ENCODE results near the gene IFNL2. TPM values are rescaled to one million over a fixed set of nuclear protein-coding genes. Genes with fewer than 3 reads are reported as not detected.

The IFNL2 gene
- total RNA-seq, 1 experiment from 2014 or later, result not detected

- BruUV-seq (replicated peaks), result no TSS peak
- H3K9me3 Mint-ChIP-seq (ENCODE audit: unreplicated experiment), result no peaks in the 10 kb centered on the region
- peaks cover 18% of the 10 kb centered on the region for H3K36me3 Mint-ChIP-seq (ENCODE audit: insufficient read depth, unreplicated experiment)
- no peak overlapping the region for H3K27ac Mint-ChIP-seq (ENCODE audit: unreplicated experiment)
- DNase-seq, result no peak
- CTCF ChIA-PET, result no interaction called here
- POLR2A ChIA-PET, result no interaction called here
- peaks cover 25% of the 10 kb centered on the region for H3K4me1 Mint-ChIP-seq (ENCODE audit: low read depth, unreplicated experiment)
- peaks cover 14% of the 10 kb centered on the region for H3K4me1 ChIP-seq
- H3K27me3 ChIP-seq (replicated peaks; ENCODE audit: control insufficient read depth, insufficient read depth, low read length), result no peaks in the 10 kb centered on the region
- no peaks in the 10 kb centered on the region for H3K27me3 Mint-ChIP-seq (ENCODE audit: insufficient read depth, unreplicated experiment)
- TF ChIP-seq CTCF (IDR thresholded peaks at IDR 0.05; ENCODE audit: insufficient read depth in 1 of 2, low read depth in 1 of 2, low read length in 1 of 2, severe bottlenecking in 1 of 2, unreplicated experiment in 1 of 2), result no peak
- H3K9me3 ChIP-seq, result no peaks in the 10 kb centered on the region
- H3K36me3 ChIP-seq (ENCODE audit: control insufficient read depth, insufficient read depth, low read length), result no peaks in the 10 kb centered on the region; the same call in 1 of the 2 replicates
- intact Hi-C loops (cut with micrococcal nuclease; ENCODE audit: unreplicated experiment), result no loop called here
- H3K4me3 ChIP-seq (ENCODE audit: low read depth, low read length), result no peak overlapping the region
- H3K4me3 Mint-ChIP-seq (ENCODE audit: unreplicated experiment), result no peak overlapping the region
Measured at GRCh38 chr19:39317476-39317875, 49.3 kb downstream of the IFNL2 start.

- H3K4me1 ChIP-seq, result peaks cover 14% of the 10 kb centered on the region
- peaks cover 18% of the 10 kb centered on the region for H3K36me3 Mint-ChIP-seq (ENCODE audit: insufficient read depth, unreplicated experiment)
- no peaks in the 10 kb centered on the region for H3K27me3 ChIP-seq (replicated peaks; ENCODE audit: control insufficient read depth, insufficient read depth, low read length)
- H3K4me1 Mint-ChIP-seq (ENCODE audit: low read depth, unreplicated experiment), result peaks cover 29% of the 10 kb centered on the region
- H3K9me3 Mint-ChIP-seq (ENCODE audit: unreplicated experiment), result no peaks in the 10 kb centered on the region
- no peak for DNase-seq
- ChIA-PET POLR2A (no interaction called here), CTCF (no interaction called here)
- H3K4me3 Mint-ChIP-seq (ENCODE audit: unreplicated experiment), result no peak overlapping the region
- no TSS peak for BruUV-seq (replicated peaks)
- H3K27me3 Mint-ChIP-seq (ENCODE audit: insufficient read depth, unreplicated experiment), result no peaks in the 10 kb centered on the region
- H3K9me3 ChIP-seq, result no peaks in the 10 kb centered on the region
- no peak for TF ChIP-seq CTCF (IDR thresholded peaks at IDR 0.05; ENCODE audit: insufficient read depth in 1 of 2, low read depth in 1 of 2, low read length in 1 of 2, severe bottlenecking in 1 of 2, unreplicated experiment in 1 of 2)
- H3K4me3 ChIP-seq (ENCODE audit: low read depth, low read length), result no peak overlapping the region
- H3K36me3 ChIP-seq (ENCODE audit: control insufficient read depth, insufficient read depth, low read length), result no peaks in the 10 kb centered on the region; the same call in 1 of the 2 replicates
- no peak overlapping the region for H3K27ac Mint-ChIP-seq (ENCODE audit: unreplicated experiment)
- intact Hi-C loops (cut with micrococcal nuclease; ENCODE audit: unreplicated experiment), result no loop called here
Measured at GRCh38 chr19:39318071-39318470, 49.9 kb downstream of the IFNL2 start.

GRCh38 chr19:39318690-39319089 lies 50.5 kb downstream of the IFNL2 start:
- no peak for DNase-seq
- no peak for TF ChIP-seq CTCF (IDR thresholded peaks at IDR 0.05; ENCODE audit: insufficient read depth in 1 of 2, low read depth in 1 of 2, low read length in 1 of 2, severe bottlenecking in 1 of 2, unreplicated experiment in 1 of 2)
- BruUV-seq (replicated peaks), result no TSS peak
- ChIA-PET CTCF (no interaction called here), POLR2A (no interaction called here)
- Mint-ChIP-seq H3K4me1 (ENCODE audit: low read depth, unreplicated experiment) (peaks cover 33% of the 10 kb centered on the region), H3K36me3 (ENCODE audit: insufficient read depth, unreplicated experiment) (peaks cover 14% of the 10 kb centered on the region), H3K27ac (ENCODE audit: unreplicated experiment) (peak overlapping the region; percentile 26), H3K9me3 (ENCODE audit: unreplicated experiment) (no peaks in the 10 kb centered on the region), H3K4me3 (ENCODE audit: unreplicated experiment) (peak overlapping the region; percentile 93), H3K27me3 (ENCODE audit: insufficient read depth, unreplicated experiment) (no peaks in the 10 kb centered on the region)
- Histone ChIP-seq H3K4me1 (peaks cover 14% of the 10 kb centered on the region), H3K9me3 (no peaks in the 10 kb centered on the region), H3K27me3 (replicated peaks; ENCODE audit: control insufficient read depth, insufficient read depth, low read length) (no peaks in the 10 kb centered on the region), H3K36me3 (ENCODE audit: control insufficient read depth, insufficient read depth, low read length) (no peaks in the 10 kb centered on the region; the same call in 1 of the 2 replicates), H3K4me3 (ENCODE audit: low read depth, low read length) (no peak overlapping the region)
- intact Hi-C loops (cut with micrococcal nuclease; ENCODE audit: unreplicated experiment), result no loop called here
